Stimulated activated naive B cell treated with anti-CD40 and anti-IgM and Interleukin-4, amounts not matched to agents 10 μg/mL and 1 μg/mL and 100 μg/mL, for 72 hours (primary cell): ENCODE measurements around the gene FOXP1.

Experiments
- ATAC-seq, 2 donors: fragments of 150-1000 bp; cut with Tn5 transposase; replicated peaks; 2 replicates each; pipeline ENCODE4 v1.10.0; 2021; ENCODE audit warnings: moderate library complexity in 1 of 2
- DNase-seq: peaks from one replicate; pipeline ENCODE4 v3.0.0; 2021
- H3K27ac Mint-ChIP-seq: one replicate; pipeline ENCODE4 v1.8.0; 2022; ENCODE audit warnings: mild to moderate bottlenecking, mixed read lengths
- H3K27me3 Mint-ChIP-seq, 2 donors: one replicate each; pipeline ENCODE4 v1.8.0; 2022; ENCODE audit warnings: mixed read lengths in 2 of 2
- H3K36me3 Mint-ChIP-seq, 2 donors: one replicate each; pipeline ENCODE4 v1.8.0; 2022; ENCODE audit warnings: mixed read lengths in 2 of 2, mild to moderate bottlenecking in 1 of 2
- H3K4me1 Mint-ChIP-seq, 2 donors: one replicate each; pipeline ENCODE4 v1.8.0; 2022; ENCODE audit warnings: mixed read lengths in 2 of 2, mild to moderate bottlenecking in 1 of 2
- H3K4me3 Mint-ChIP-seq, 2 donors: one replicate each; pipeline ENCODE4 v1.8.0; 2022; ENCODE audit warnings: mild to moderate bottlenecking in 2 of 2, mixed read lengths in 2 of 2, moderate library complexity in 1 of 2
- H3K9me3 Mint-ChIP-seq, 2 donors: one replicate each; pipeline ENCODE4 v1.8.0; 2022; ENCODE audit warnings: mixed read lengths in 2 of 2, mild to moderate bottlenecking in 1 of 2

FOXP1 gene

GRCh38 chr3:71523628-71524027 is 59.9 kb downstream of the FOXP1 start:
- Mint-ChIP-seq H3K36me3 (peaks cover 11 to 21% of the 10 kb centered on the region in 2 donors), H3K9me3 (no peaks in the 10 kb centered on the region), H3K27me3 (no peaks in the 10 kb centered on the region), H3K4me1 (peaks cover 36 to 55% of the 10 kb centered on the region in 2 donors), H3K4me3 (no peak overlapping the region), H3K27ac (no peak overlapping the region)
- no peak for DNase-seq
- ATAC-seq: no peak

- no peak for DNase-seq
- H3K27me3 Mint-ChIP-seq: no peaks in the 10 kb centered on the region
- H3K4me1 Mint-ChIP-seq: peaks cover 36 to 61% of the 10 kb centered on the region in 2 donors
- H3K4me3 Mint-ChIP-seq: no peak overlapping the region
- no peaks in the 10 kb centered on the region for H3K9me3 Mint-ChIP-seq
- ATAC-seq: peak; percentile 43 to 50
- H3K27ac Mint-ChIP-seq: peak overlapping the region; percentile 47
- peaks cover 11 to 27% of the 10 kb centered on the region in 2 donors for H3K36me3 Mint-ChIP-seq
Observed at GRCh38 chr3:71521940-71522876, 61.3 kb downstream of the FOXP1 start.

GRCh38 chr3:71521021-71521352 is 62.5 kb downstream of the FOXP1 start:
- Mint-ChIP-seq H3K4me3 (no peak overlapping the region), H3K36me3 (peaks cover 9 to 26% of the 10 kb centered on the region in 2 donors), H3K9me3 (no peaks in the 10 kb centered on the region), H3K4me1 (peaks cover 37 to 61% of the 10 kb centered on the region in 2 donors), H3K27ac (peak overlapping the region; percentile 53), H3K27me3 (no peaks in the 10 kb centered on the region)
- ATAC-seq (no peak), DNase-seq (no peak)

- H3K27ac Mint-ChIP-seq: peak overlapping the region; percentile 53
- DNase-seq (no peak), ATAC-seq (peak; percentile 25 to 59)
- H3K4me3 Mint-ChIP-seq: no peak overlapping the region
- H3K4me1 Mint-ChIP-seq: peaks cover 42 to 67% of the 10 kb centered on the region in 2 donors
- H3K9me3 Mint-ChIP-seq: no peaks in the 10 kb centered on the region
- H3K36me3 Mint-ChIP-seq: peaks cover 9 to 26% of the 10 kb centered on the region in 2 donors
- H3K27me3 Mint-ChIP-seq: no peaks in the 10 kb centered on the region
Observed at GRCh38 chr3:71520161-71521020, 63.1 kb downstream of the FOXP1 start.

- Mint-ChIP-seq H3K9me3 (no peaks in the 10 kb centered on the region), H3K4me3 (no peak overlapping the region), H3K27ac (no peak overlapping the region), H3K36me3 (peaks cover 5 to 22% of the 10 kb centered on the region in 2 donors), H3K27me3 (no peaks in the 10 kb centered on the region), H3K4me1 (peaks cover 39 to 61% of the 10 kb centered on the region in 2 donors)
- DNase-seq: no peak
- ATAC-seq: no peak
Observed at GRCh38 chr3:71518089-71518488, 65.4 kb downstream of the FOXP1 start.

- no peaks in the 10 kb centered on the region for H3K27me3 Mint-ChIP-seq
- ATAC-seq (no peak), DNase-seq (no peak)
- H3K27ac Mint-ChIP-seq: no peak overlapping the region
- peaks cover 37 to 61% of the 10 kb centered on the region in 2 donors for H3K4me1 Mint-ChIP-seq
- no peaks in the 10 kb centered on the region for H3K9me3 Mint-ChIP-seq
- peaks cover 5 to 18% of the 10 kb centered on the region in 2 donors for H3K36me3 Mint-ChIP-seq
- H3K4me3 Mint-ChIP-seq: no peak overlapping the region
Observed at GRCh38 chr3:71517271-71517791, 66.2 kb downstream of the FOXP1 start.

GRCh38 chr3:71515636-71516365 is 67.7 kb downstream of the FOXP1 start:
- Mint-ChIP-seq H3K27me3 (no peaks in the 10 kb centered on the region), H3K27ac (no peak overlapping the region), H3K4me1 (peaks cover 36 to 50% of the 10 kb centered on the region in 2 donors), H3K9me3 (no peaks in the 10 kb centered on the region), H3K4me3 (no peak overlapping the region), H3K36me3 (peaks cover 5 to 16% of the 10 kb centered on the region in 2 donors)
- no peak for ATAC-seq
- DNase-seq: no peak

- peaks cover 29 to 38% of the 10 kb centered on the region in 2 donors for H3K4me1 Mint-ChIP-seq
- no peak overlapping the region for H3K4me3 Mint-ChIP-seq
- no peak overlapping the region for H3K27ac Mint-ChIP-seq
- H3K27me3 Mint-ChIP-seq: no peaks in the 10 kb centered on the region
- ATAC-seq: no peak
- no peaks in the 10 kb centered on the region for H3K9me3 Mint-ChIP-seq
- no peak for DNase-seq
- H3K36me3 Mint-ChIP-seq: peaks cover 4 to 13% of the 10 kb centered on the region in 2 donors
Observed at GRCh38 chr3:71514621-71515020, 68.9 kb downstream of the FOXP1 start.

- Mint-ChIP-seq H3K36me3 (peaks cover 4 to 10% of the 10 kb centered on the region in 2 donors), H3K4me3 (no peak overlapping the region), H3K9me3 (no peaks in the 10 kb centered on the region), H3K27me3 (no peaks in the 10 kb centered on the region), H3K4me1 (peaks cover 26 to 31% of the 10 kb centered on the region in 2 donors), H3K27ac (no peak overlapping the region)
- DNase-seq: no peak
- no peak for ATAC-seq
Observed at GRCh38 chr3:71513515-71513914, 70.0 kb downstream of the FOXP1 start.

GRCh38 chr3:71513081-71513480 is 70.4 kb downstream of the FOXP1 start:
- DNase-seq (no peak), ATAC-seq (no peak)
- no peaks in the 10 kb centered on the region for H3K27me3 Mint-ChIP-seq
- peaks cover 2 to 6% of the 10 kb centered on the region in 2 donors for H3K36me3 Mint-ChIP-seq
- H3K4me1 Mint-ChIP-seq: peaks cover 27% of the 10 kb centered on the region in 2 donors
- H3K27ac Mint-ChIP-seq: no peak overlapping the region
- H3K9me3 Mint-ChIP-seq: no peaks in the 10 kb centered on the region
- H3K4me3 Mint-ChIP-seq: no peak overlapping the region

GRCh38 chr3:71512544-71512943 is 71.0 kb downstream of the FOXP1 start:
- H3K4me1 Mint-ChIP-seq: peaks cover 22% of the 10 kb centered on the region in 2 donors

GRCh38 chr3:71512000-71512399 is 71.5 kb downstream of the FOXP1 start:
- peak overlapping the region; percentile 37 for H3K27ac Mint-ChIP-seq
- H3K4me1 Mint-ChIP-seq: peaks cover 19 to 22% of the 10 kb centered on the region in 2 donors
- H3K4me3 Mint-ChIP-seq: no peak overlapping the region
- H3K9me3 Mint-ChIP-seq: no peaks in the 10 kb centered on the region
- no peaks in the 10 kb centered on the region for H3K27me3 Mint-ChIP-seq
- peaks cover 0 to 2% of the 10 kb centered on the region in 2 donors for H3K36me3 Mint-ChIP-seq
- ATAC-seq: peak; percentile 91 to 95
- DNase-seq: no peak

More at GRCh38 chr3:71512544-71512943, 71.0 kb downstream of the FOXP1 start:
- Mint-ChIP-seq H3K27ac (peak overlapping the region; percentile 20), H3K9me3 (no peaks in the 10 kb centered on the region), H3K4me3 (no peak overlapping the region), H3K36me3 (peaks cover 0 to under 1% of the 10 kb centered on the region in 2 donors), H3K27me3 (no peaks in the 10 kb centered on the region)
- DNase-seq (no peak), ATAC-seq (peak; percentile 37 to 45)

- no peak overlapping the region for H3K4me3 Mint-ChIP-seq
- ATAC-seq (peak; percentile 33 to 47), DNase-seq (no peak)
- peak overlapping the region; percentile 37 for H3K27ac Mint-ChIP-seq
- H3K27me3 Mint-ChIP-seq: no peaks in the 10 kb centered on the region
- no peaks in the 10 kb centered on the region for H3K9me3 Mint-ChIP-seq
- H3K4me1 Mint-ChIP-seq: peaks cover 16 to 24% of the 10 kb centered on the region in 2 donors
- peaks cover under 1 to 8% of the 10 kb centered on the region in 2 donors for H3K36me3 Mint-ChIP-seq
Observed at GRCh38 chr3:71511446-71511845, 72.1 kb downstream of the FOXP1 start.
